Stimulated activated CD4-positive, alpha-beta T cell treated with anti-CD3 and anti-CD28 coated beads, Interleukin-15, amount 100 ng/mL, for 24 hours (primary cell): ENCODE data around the gene DLK2.
"Not testable (repeated sequence)": the region's sequence is repeated elsewhere in the genome, so short reads cannot be mapped to it uniquely, and the experiment has no call there.

Experiments used
- DNase-seq: peaks from one replicate; pipeline ENCODE4 v3.0.0-alpha.2; 2020

DLK2 gene

GRCh38 chr6:43481075-43481474 is 25.7 kb upstream of the DLK2 start:
- no peak for DNase-seq

- DNase-seq: no peak
Measured at GRCh38 chr6:43478008-43478372, 22.6 kb upstream of the DLK2 start.

- DNase-seq: peak; percentile 99
Measured at GRCh38 chr6:43477235-43478007, 22.1 kb upstream of the DLK2 start, which contains the start of gene TJAP1. TJAP1 (plus strand) TSS chr6:43477570; CDS start chr6:43499002, 21,432 bp downstream.

- DNase-seq: no peak
Measured at GRCh38 chr6:43476746-43477145, 21.4 kb upstream of the DLK2 start.

- DNase-seq: no peak
Measured at GRCh38 chr6:43475516-43475915, 20.2 kb upstream of the DLK2 start.

GRCh38 chr6:43472515-43472914 is 17.2 kb upstream of the DLK2 start:
- no peak for DNase-seq

- no peak for DNase-seq
Measured at GRCh38 chr6:43471399-43471798, 16.1 kb upstream of the DLK2 start.

GRCh38 chr6:43469947-43470346 is 14.6 kb upstream of the DLK2 start:
- no peak for DNase-seq

- DNase-seq: no peak
Measured at GRCh38 chr6:43468748-43469681, 13.7 kb upstream of the DLK2 start.

GRCh38 chr6:43468240-43468639 is 12.9 kb upstream of the DLK2 start:
- no peak for DNase-seq

GRCh38 chr6:43467752-43468151 is 12.4 kb upstream of the DLK2 start:
- DNase-seq: no peak

- not testable (repeated sequence) for DNase-seq
Measured at GRCh38 chr6:43467265-43467664, 11.9 kb upstream of the DLK2 start.

- DNase-seq: no peak
Measured at GRCh38 chr6:43465948-43466347, 10.6 kb upstream of the DLK2 start.

GRCh38 chr6:43464337-43464736 is 9.0 kb upstream of the DLK2 start:
- no peak for DNase-seq

- DNase-seq: no peak
Measured at GRCh38 chr6:43461936-43462335, 6.6 kb upstream of the DLK2 start.

GRCh38 chr6:43460032-43460431 is 4.7 kb upstream of the DLK2 start:
- DNase-seq: no peak

GRCh38 chr6:43459535-43459934 is 4.2 kb upstream of the DLK2 start:
- no peak for DNase-seq

GRCh38 chr6:43458154-43458553 is 2.8 kb upstream of the DLK2 start:
- not testable (repeated sequence) for DNase-seq

- no peak for DNase-seq
Measured at GRCh38 chr6:43457643-43458042, 2.3 kb upstream of the DLK2 start.

- DNase-seq: peak; percentile 50
Measured at GRCh38 chr6:43454696-43455530, 435 bp downstream of the DLK2 start.

- peak; percentile 82 for DNase-seq
Measured at GRCh38 chr6:43454290-43454695, 1.1 kb downstream of the DLK2 start.

GRCh38 chr6:43453831-43454230 is 1.5 kb downstream of the DLK2 start:
- DNase-seq: no peak

GRCh38 chr6:43452896-43453295 is 2.5 kb downstream of the DLK2 start:
- DNase-seq: no peak
